ENCODE data around the gene MAP3K13.
"Not testable (repeated sequence)": the region's sequence is repeated elsewhere in the genome, so short reads cannot be mapped to it uniquely, and the experiment has no call there.

Gene MAP3K13

GRCh38 chr3:185342459-185343174 is 20.3 kb upstream of the MAP3K13 start:
- DNase-seq (ENCODE audit: low spot score) = no peak

- no peak for DNase-seq (ENCODE audit: low spot score)
Measured at GRCh38 chr3:185347399-185347798, 15.5 kb upstream of the MAP3K13 start.

- no peak for DNase-seq (ENCODE audit: low spot score)
Measured at GRCh38 chr3:185350841-185351240, 12.1 kb upstream of the MAP3K13 start.

- DNase-seq (ENCODE audit: low spot score) = no peak
Measured at GRCh38 chr3:185351396-185351795, 11.5 kb upstream of the MAP3K13 start.

- DNase-seq (ENCODE audit: low spot score) = no peak
Measured at GRCh38 chr3:185353225-185353624, 9.7 kb upstream of the MAP3K13 start.

GRCh38 chr3:185353823-185354614 is 8.9 kb upstream of the MAP3K13 start:
- peak; percentile 87 for DNase-seq (ENCODE audit: low spot score)

- no peak for DNase-seq (ENCODE audit: low spot score)
Measured at GRCh38 chr3:185356499-185356898, 6.4 kb upstream of the MAP3K13 start.

GRCh38 chr3:185361920-185362319 is 1.0 kb upstream of the MAP3K13 start:
- DNase-seq (ENCODE audit: low spot score) = no peak

GRCh38 chr3:185363662-185364203 is 797 bp downstream of the MAP3K13 start:
- DNase-seq (ENCODE audit: low spot score) = no peak

GRCh38 chr3:185365291-185366073 is 2.5 kb downstream of the MAP3K13 start:
- DNase-seq (ENCODE audit: low spot score) = no peak

GRCh38 chr3:185366074-185366335 is 3.1 kb downstream of the MAP3K13 start:
- DNase-seq (ENCODE audit: low spot score) = no peak

GRCh38 chr3:185366913-185367312 is 4.0 kb downstream of the MAP3K13 start:
- no peak for DNase-seq (ENCODE audit: low spot score)

- not testable (repeated sequence) for DNase-seq (ENCODE audit: low spot score)
Measured at GRCh38 chr3:185370349-185370748, 7.4 kb downstream of the MAP3K13 start.

GRCh38 chr3:185371306-185372074 is 8.6 kb downstream of the MAP3K13 start:
- DNase-seq (ENCODE audit: low spot score) = peak; percentile 32

GRCh38 chr3:185381320-185382058 is 18.6 kb downstream of the MAP3K13 start:
- DNase-seq (ENCODE audit: low spot score) = no peak

- DNase-seq (ENCODE audit: low spot score) = no peak
Measured at GRCh38 chr3:185382154-185382553, 19.2 kb downstream of the MAP3K13 start.

- DNase-seq (ENCODE audit: low spot score) = not testable (repeated sequence)
Measured at GRCh38 chr3:185386515-185386914, 23.6 kb downstream of the MAP3K13 start.

- no peak for DNase-seq (ENCODE audit: low spot score)
Measured at GRCh38 chr3:185387646-185388045, 24.7 kb downstream of the MAP3K13 start.

GRCh38 chr3:185393055-185393454 is 30.1 kb downstream of the MAP3K13 start:
- DNase-seq (ENCODE audit: low spot score) = no peak

GRCh38 chr3:185397676-185398075 is 34.7 kb downstream of the MAP3K13 start:
- peak; percentile 46 for DNase-seq (ENCODE audit: low spot score)

All from D341Med (cell line).